ENCODE data around the gene GNAT1. TPM values are rescaled to one million over a fixed set of nuclear protein-coding genes. Genes with fewer than 3 reads are reported as not detected.

Gene GNAT1
- total and polyA plus RNA-seq, 2 of the 13 experiments (the other 11 are each of a cell fraction or from before 2014, with no cell fraction given) = 0.15 TPM; not detected in 1

- TF ChIP-seq, protein P1, sequence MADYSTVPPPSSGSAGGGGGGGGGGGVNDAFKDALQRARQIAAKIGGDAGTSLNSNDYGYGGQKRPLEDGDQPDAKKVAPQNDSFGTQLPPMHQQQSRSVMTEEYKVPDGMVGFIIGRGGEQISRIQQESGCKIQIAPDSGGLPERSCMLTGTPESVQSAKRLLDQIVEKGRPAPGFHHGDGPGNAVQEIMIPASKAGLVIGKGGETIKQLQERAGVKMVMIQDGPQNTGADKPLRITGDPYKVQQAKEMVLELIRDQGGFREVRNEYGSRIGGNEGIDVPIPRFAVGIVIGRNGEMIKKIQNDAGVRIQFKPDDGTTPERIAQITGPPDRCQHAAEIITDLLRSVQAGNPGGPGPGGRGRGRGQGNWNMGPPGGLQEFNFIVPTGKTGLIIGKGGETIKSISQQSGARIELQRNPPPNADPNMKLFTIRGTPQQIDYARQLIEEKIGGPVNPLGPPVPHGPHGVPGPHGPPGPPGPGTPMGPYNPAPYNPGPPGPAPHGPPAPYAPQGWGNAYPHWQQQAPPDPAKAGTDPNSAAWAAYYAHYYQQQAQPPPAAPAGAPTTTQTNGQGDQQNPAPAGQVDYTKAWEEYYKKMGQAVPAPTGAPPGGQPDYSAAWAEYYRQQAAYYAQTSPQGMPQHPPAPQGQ (CRISPR knock-in tag; IDR thresholded peaks at IDR 0.05; ENCODE audit: borderline replicate concordance) = peak; percentile 90; the same call in 1 of the 2 replicates
- TF ChIP-seq, protein P2, sequence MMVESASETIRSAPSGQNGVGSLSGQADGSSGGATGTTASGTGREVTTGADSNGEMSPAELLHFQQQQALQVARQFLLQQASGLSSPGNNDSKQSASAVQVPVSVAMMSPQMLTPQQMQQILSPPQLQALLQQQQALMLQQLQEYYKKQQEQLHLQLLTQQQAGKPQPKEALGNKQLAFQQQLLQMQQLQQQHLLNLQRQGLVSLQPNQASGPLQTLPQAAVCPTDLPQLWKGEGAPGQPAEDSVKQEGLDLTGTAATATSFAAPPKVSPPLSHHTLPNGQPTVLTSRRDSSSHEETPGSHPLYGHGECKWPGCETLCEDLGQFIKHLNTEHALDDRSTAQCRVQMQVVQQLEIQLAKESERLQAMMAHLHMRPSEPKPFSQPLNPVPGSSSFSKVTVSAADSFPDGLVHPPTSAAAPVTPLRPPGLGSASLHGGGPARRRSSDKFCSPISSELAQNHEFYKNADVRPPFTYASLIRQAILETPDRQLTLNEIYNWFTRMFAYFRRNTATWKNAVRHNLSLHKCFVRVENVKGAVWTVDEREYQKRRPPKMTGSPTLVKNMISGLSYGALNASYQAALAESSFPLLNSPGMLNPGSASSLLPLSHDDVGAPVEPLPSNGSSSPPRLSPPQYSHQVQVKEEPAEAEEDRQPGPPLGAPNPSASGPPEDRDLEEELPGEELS (CRISPR knock-in tag; IDR thresholded peaks at IDR 0.05) = peak; percentile 99
- TF ChIP-seq PCBP2 (optimal IDR thresholded peaks at IDR 0.05; ENCODE audit: low read depth, low read length, poor library complexity, severe bottlenecking) (no peak), ZSCAN21 (CRISPR knock-in tag; IDR thresholded peaks at IDR 0.05; ENCODE audit: borderline replicate concordance) (peak; percentile 48; the same call in 1 of the 2 replicates), BORCS8-MEF2B (CRISPR knock-in tag; IDR thresholded peaks at IDR 0.05) (peak; percentile 95), SRSF1 (optimal IDR thresholded peaks at IDR 0.05; ENCODE audit: low read depth, low read length) (peak; percentile 83), HCFC1 (IDR thresholded peaks at IDR 0.05; ENCODE audit: low read depth, low read length) (no peak), ZNF329 (CRISPR knock-in tag; IDR thresholded peaks at IDR 0.05; ENCODE audit: low read depth) (peak; percentile 87; the same call in 1 of the 2 replicates), U2AF1 (optimal IDR thresholded peaks at IDR 0.05; ENCODE audit: low read depth, low read length) (no peak), MAF1 (CRISPR knock-in tag; IDR thresholded peaks at IDR 0.05; ENCODE audit: borderline replicate concordance) (peak; percentile 80; the same call in 1 of the 2 replicates), NFRKB (IDR thresholded peaks at IDR 0.05) (no peak), KAT2B (IDR thresholded peaks at IDR 0.05; ENCODE audit: borderline replicate concordance, low read depth, low read length) (no peak), SP1 (IDR thresholded peaks at IDR 0.05) (no peak), SP1 (CRISPR knock-in tag; IDR thresholded peaks at IDR 0.05) (peak; percentile 74), ZNF674 (CRISPR knock-in tag; IDR thresholded peaks at IDR 0.05; ENCODE audit: low read depth) (no peak), ZNF207 (IDR thresholded peaks at IDR 0.05; ENCODE audit: borderline replicate concordance) (no peak), ZNF781 (CRISPR knock-in tag; IDR thresholded peaks at IDR 0.05; ENCODE audit: borderline replicate concordance, not compliant biosample characterization) (peak; percentile 68), ZNF891 (CRISPR knock-in tag; IDR thresholded peaks at IDR 0.05) (peak; percentile 91), ZNF616 (CRISPR knock-in tag; IDR thresholded peaks at IDR 0.05; ENCODE audit: low read depth) (0 out of 2 replicates have a peak, but pooled peaks have one; percentile 21), ZNF431 (CRISPR knock-in tag; IDR thresholded peaks at IDR 0.05; ENCODE audit: borderline replicate concordance, low read depth) (0 out of 2 replicates have a peak, but pooled peaks have one; percentile 43), ZBTB38 (CRISPR knock-in tag; IDR thresholded peaks at IDR 0.05) (peak; percentile 90), IKZF4 (CRISPR knock-in tag; IDR thresholded peaks at IDR 0.05; ENCODE audit: borderline replicate concordance, low read depth, not compliant biosample characterization) (no peak), MTF2 (CRISPR knock-in tag; IDR thresholded peaks at IDR 0.05; ENCODE audit: borderline replicate concordance) (no peak)
- TF ChIP-seq, protein P3, sequence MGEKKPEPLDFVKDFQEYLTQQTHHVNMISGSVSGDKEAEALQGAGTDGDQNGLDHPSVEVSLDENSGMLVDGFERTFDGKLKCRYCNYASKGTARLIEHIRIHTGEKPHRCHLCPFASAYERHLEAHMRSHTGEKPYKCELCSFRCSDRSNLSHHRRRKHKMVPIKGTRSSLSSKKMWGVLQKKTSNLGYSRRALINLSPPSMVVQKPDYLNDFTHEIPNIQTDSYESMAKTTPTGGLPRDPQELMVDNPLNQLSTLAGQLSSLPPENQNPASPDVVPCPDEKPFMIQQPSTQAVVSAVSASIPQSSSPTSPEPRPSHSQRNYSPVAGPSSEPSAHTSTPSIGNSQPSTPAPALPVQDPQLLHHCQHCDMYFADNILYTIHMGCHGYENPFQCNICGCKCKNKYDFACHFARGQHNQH (CRISPR knock-in tag; IDR thresholded peaks at IDR 0.05) = peak; percentile 93
Observed at GRCh38 chr3:50171540-50172301, 19.7 kb upstream of the GNAT1 start (continued).

Measured in HepG2 (cell line).